SK-N-SH (cell line): ENCODE results near the gene HSF4.
"Not testable (repeated sequence)": the region's sequence is repeated elsewhere in the genome, so short reads cannot be mapped to it uniquely, and the experiment has no call there.

Experiments used
- CTCF ChIP-seq: fragments of 200-600 bp; sonication (generic); IDR thresholded peaks from 2 replicates; pipeline ENCODE4 v1.6.1; 2017; ENCODE audit warnings: antibody characterized with exemption, mild to moderate bottlenecking, moderate library complexity
- EZH2phosphoT487 ChIP-seq: fragments of 200-600 bp; sonication (generic); IDR thresholded peaks from 2 replicates; pipeline ENCODE4 v1.6.1; 2017; ENCODE audit warnings: low read depth, mixed run types, mild to moderate bottlenecking, antibody characterized with exemption, moderate library complexity, borderline replicate concordance
- FOXJ3 ChIP-seq: sonication (generic); formaldehyde crosslinking; IDR thresholded peaks from 2 replicates; pipeline ENCODE4 v1.5.1; 2020; ENCODE audit warnings: mild to moderate bottlenecking, missing genetic modification reagents
- MEF2A ChIP-seq: IDR thresholded peaks from 2 replicates; pipeline ENCODE4 v1.4.0; 2012; ENCODE audit warnings: low read depth, borderline replicate concordance
- PBX3 ChIP-seq: IDR thresholded peaks from 2 replicates; pipeline ENCODE4; 2012
- USF2 ChIP-seq: fragments of 150-350 bp; IDR thresholded peaks from 2 replicates; pipeline ENCODE4 v1.6.1; 2017; ENCODE audit warnings: antibody characterized with exemption, low read length, low read depth, borderline replicate concordance

GRCh38 chr16:67122799-67123198 is 41.7 kb upstream of the HSF4 start:
- TF ChIP-seq CTCF; PBX3; FOXJ3 (CRISPR knock-in tag); USF2; EZH2phosphoT487; MEF2A: not testable (repeated sequence)
